NCI-H2107 treated with DMSO at 0.1 percent for 48 hours (cell line): ENCODE measurements around the gene COL4A5.

ENCODE experiments used
- DNase-seq: peaks from one replicate; lab custom pipeline; 2025; ENCODE audit not compliant: unreplicated experiment; lab: John Stamatoyannopoulos, UW

COL4A5 gene

DNA sequence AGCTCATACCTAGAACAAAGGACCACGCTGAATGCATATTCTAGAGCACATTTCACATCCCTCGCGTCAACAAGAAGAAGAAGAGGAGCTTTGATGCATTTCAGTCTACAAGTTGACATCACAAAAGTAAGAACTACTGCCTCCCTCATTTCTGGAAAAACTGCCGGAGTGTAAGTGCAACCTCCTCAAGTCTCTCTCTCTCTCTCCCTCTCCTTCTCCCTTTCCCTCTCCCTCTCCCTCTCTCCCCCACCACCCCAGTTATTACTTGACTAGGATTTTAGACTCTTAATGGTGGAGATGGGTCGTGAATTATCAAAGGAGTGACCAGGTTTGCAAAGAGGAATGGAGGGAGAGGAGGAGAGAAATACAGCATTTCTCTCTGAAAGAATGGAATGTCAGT is 298.1 kb downstream of the COL4A5 start:
- DNase-seq = no peak

DNA sequence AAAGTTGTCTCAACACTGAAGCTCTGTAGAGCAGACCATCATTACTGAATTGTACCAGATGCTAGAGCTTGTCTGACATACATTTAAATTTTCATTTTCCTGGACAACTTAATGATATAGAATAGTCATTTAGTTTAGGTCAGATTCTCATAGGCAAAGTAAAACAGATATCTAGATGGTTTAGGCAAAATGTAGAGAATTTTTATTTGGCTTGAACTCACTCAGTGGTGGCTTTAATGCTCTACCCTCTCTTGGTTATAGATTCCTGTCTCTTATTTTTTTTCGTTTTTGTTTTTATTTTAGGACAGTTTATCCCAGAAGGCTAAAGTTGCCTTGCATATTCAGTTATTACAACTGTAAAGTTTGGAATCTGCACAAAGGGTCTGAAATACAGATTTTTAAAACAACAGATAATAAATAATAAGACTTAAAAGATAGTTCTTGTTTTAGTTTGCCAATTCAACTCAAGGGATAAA is 300.7 kb downstream of the COL4A5 start:
- no peak for DNase-seq
